K562 (cell line): Measurements from ENCODE around the gene PHETA2. TPM values are rescaled to one million over a fixed set of nuclear protein-coding genes. Genes with fewer than 3 reads are reported as not detected.
"Not testable (repeated sequence)": the region's sequence is repeated elsewhere in the genome, so short reads cannot be mapped to it uniquely, and the experiment has no call there.

ENCODE experiments used
- ATAC-seq: fragments of 200-7000 bp; cut with Tn5 transposase; 3 replicates; pipeline ENCODE4 v1.9.1; 2020; ENCODE audit warnings: moderate library complexity
- BruUV-seq: library from RNA; stranded (reverse); fragments of 400-500 nt; replicated peaks from 2 replicates; lab custom pipeline; 2021; lab: Mats Ljungman, UMichigan
- CTCF ChIA-PET: fragments of 300-600 bp; formaldehyde crosslinking; extraction: SDS; loops from one replicate; lab custom pipeline; 2021; ENCODE audit warnings: low intra/inter-chr PET ratio; lab: Yijun Ruan, JAX
- POLR2A ChIA-PET: fragments of 300-600, 350-650 bp; sonication (Branson Sonifier 250); formaldehyde crosslinking; extraction: SDS; loops from one replicate; lab custom pipeline; 2021; ENCODE audit warnings: antibody characterized with exemption, inconsistent platforms; lab: Yijun Ruan, JAX
- DNase-seq, 4 experiments: peaks; one replicate each; pipeline versions ENCODE4 v3.0.0 to v3.0.0-alpha.2; 2011 to 2018; ENCODE audit warnings: low spot score in 3 of 4, mixed read lengths in 3 of 4; ENCODE audit errors: extremely low read depth in 1 of 4
- FAIRE-seq: peaks from 2 replicates; lab custom pipeline; 2011; peaks lifted over from hg19 to GRCh38; lab: Jason Lieb, UNC
- H2AFZ ChIP-seq: 2 replicates; pipeline ENCODE4 v1.6.0; 2011; ENCODE audit warnings: low read depth, low read length, control low read depth, inconsistent platforms
- H3K27ac ChIP-seq: fragments of 200-600 bp; 3 replicates; pipeline ENCODE4 v1.8.0; 2011; ENCODE audit warnings: low read depth, mild to moderate bottlenecking, control low read depth, inconsistent platforms, low read length, moderate library complexity, mixed read lengths; ENCODE audit errors: extremely low read depth
- H3K27me3 ChIP-seq, 2 experiments: fragments of 300-600 bp in 1 of 2; 2 replicates in 1 of 2; 3 replicates in 1 of 2; pipeline versions ENCODE4 v1.6.0 to v1.8.0; 2011; ENCODE audit warnings: inconsistent platforms in 2 of 2, low read length in 2 of 2, mild to moderate bottlenecking in 1 of 2, mixed read lengths in 1 of 2, moderate library complexity in 1 of 2; ENCODE audit not compliant: control insufficient read depth in 2 of 2, insufficient read depth in 2 of 2
- H3K36me3 ChIP-seq: fragments of 300-600 bp; 3 replicates; pipeline ENCODE4 v1.8.0; 2011; ENCODE audit warnings: mild to moderate bottlenecking, low read length, inconsistent platforms; ENCODE audit not compliant: control insufficient read depth, insufficient read depth
- H3K4me1 ChIP-seq, 2 experiments: fragments of 200-600 bp in 1 of 2; replicated peaks in 1 of 2; 2 replicates in 1 of 2; 3 replicates in 1 of 2; pipeline versions ENCODE4 v1.5.1 to v1.8.0; 2011; ENCODE audit warnings: inconsistent platforms in 2 of 2, low read length in 2 of 2, mild to moderate bottlenecking in 1 of 2, mixed read lengths in 1 of 2, moderate library complexity in 1 of 2; ENCODE audit not compliant: control insufficient read depth in 2 of 2, insufficient read depth in 2 of 2
- H3K4me2 ChIP-seq: 2 replicates; pipeline ENCODE4 v1.6.1; 2011; ENCODE audit warnings: low read length, control low read depth, inconsistent platforms, mixed read lengths; ENCODE audit not compliant: insufficient read depth
- H3K4me3 ChIP-seq: fragments of 200-600 bp; sonication (generic), shearing (Covaris generic); 2 replicates; pipeline ENCODE4 v1.5.1; 2016; ENCODE audit warnings: control low read depth, inconsistent platforms
- H3K79me2 ChIP-seq: fragments of 200-600 bp; 3 replicates; pipeline ENCODE4 v1.8.0; 2011; ENCODE audit warnings: low read length, inconsistent platforms; ENCODE audit not compliant: control insufficient read depth, insufficient read depth
- H3K9ac ChIP-seq, 2 experiments: 2 replicates each; pipeline versions ENCODE4 v1.6.0 to v1.6.1; 2011; ENCODE audit warnings: low read depth in 2 of 2, low read length in 2 of 2, control low read depth in 1 of 2, inconsistent platforms in 1 of 2, mild to moderate bottlenecking in 1 of 2, mixed read lengths in 1 of 2; ENCODE audit not compliant: insufficient read depth in 1 of 2
- H3K9me1 ChIP-seq: one replicate; pipeline ENCODE4 v1.6.0; 2011; ENCODE audit warnings: inconsistent platforms, mild to moderate bottlenecking, low read length, moderate library complexity; ENCODE audit not compliant: control insufficient read depth, insufficient read depth
- H3K9me3 ChIP-seq: replicated peaks from 2 replicates; pipeline ENCODE4 v1.5.1; 2011; ENCODE audit warnings: low read depth, low read length, inconsistent platforms; ENCODE audit not compliant: control insufficient read depth, insufficient read depth
- H4K20me1 ChIP-seq: replicated peaks from 2 replicates; pipeline ENCODE4 v1.6.1; 2011; ENCODE audit warnings: low read length, inconsistent platforms, mixed read lengths; ENCODE audit not compliant: control insufficient read depth, insufficient read depth
- CAMTA2 ChIP-seq: fragments of 250-450 bp; sonication (Bioruptor Pico); conservative IDR thresholded peaks from 2 replicates; pipeline ENCODE4 v1.5.1; 2022
- DNMT1 ChIP-seq: fragments of 450-650 bp; IDR thresholded peaks from 2 replicates; pipeline ENCODE4 v1.6.1; 2016; ENCODE audit warnings: antibody characterized with exemption, mild to moderate bottlenecking
- GTF2B ChIP-seq: IDR thresholded peaks from 2 replicates; pipeline ENCODE4 v1.6.1; 2011; ENCODE audit not compliant: insufficient read length; ENCODE audit errors: extremely low read depth
- HINFP ChIP-seq: fragments of 450-650 bp; conservative IDR thresholded peaks from 2 replicates; pipeline ENCODE4 v1.6.1; 2016; ENCODE audit warnings: missing genetic modification characterization, low read depth, mild to moderate bottlenecking, control low read depth, missing compliant biosample characterization
- HNRNPK ChIP-seq: fragments of 200-400 bp; formaldehyde crosslinking; IDR thresholded peaks from one replicate; pipeline ENCODE4 v1.6.1; 2018; ENCODE audit warnings: mild to moderate bottlenecking, low read depth, low read length; ENCODE audit not compliant: poor library complexity, severe bottlenecking
- OTX1 ChIP-seq: fragments of 450-650 bp; formaldehyde crosslinking; IDR thresholded peaks from 2 replicates; pipeline ENCODE4 v1.4.0; 2022; ENCODE audit warnings: mild to moderate bottlenecking
- PHF21A ChIP-seq: fragments of 450-650 bp; IDR thresholded peaks from 2 replicates; pipeline ENCODE4 v1.6.1; 2017; ENCODE audit warnings: low read depth, borderline replicate concordance
- PML ChIP-seq: IDR thresholded peaks from 2 replicates; pipeline ENCODE4 v1.6.1; 2012; ENCODE audit warnings: low read length, inconsistent platforms
- RUNX1 ChIP-seq: sonication (generic); IDR thresholded peaks from 2 replicates; pipeline ENCODE4 v1.6.1; 2016; ENCODE audit warnings: antibody characterized with exemption, low read depth
- XRCC4 ChIP-seq: IDR thresholded peaks from one replicate; pipeline ENCODE4 v1.6.1; 2011; ENCODE audit not compliant: insufficient read depth, insufficient read length; ENCODE audit errors: extremely low read depth
- ZBTB33 ChIP-seq: sonication (generic); formaldehyde crosslinking; IDR thresholded peaks from 2 replicates; pipeline ENCODE4 v1.8.1; 2023; ENCODE audit warnings: mild to moderate bottlenecking, missing genetic modification reagents
- ZNF445 ChIP-seq: fragments of 250-450 bp; sonication (Bioruptor Pico); IDR thresholded peaks from 2 replicates; pipeline ENCODE4 v1.4.0; 2020; ENCODE audit warnings: low read depth, mild to moderate bottlenecking, moderate library complexity
- ZNF551 ChIP-seq: fragments of 250-450 bp; sonication (Bioruptor Pico); IDR thresholded peaks from 2 replicates; pipeline ENCODE4 v1.5.0; 2021; ENCODE audit warnings: mild to moderate bottlenecking, moderate library complexity
- WGBS: fragments of 100-300 bp; shearing (Covaris generic); methylation state at CpG from one replicate; pipeline ENCODE4 v1.1.6; 2016; ENCODE audit warnings: low coverage, mixed read lengths; ENCODE audit not compliant: insufficient coverage; ENCODE audit errors: missing lambda C conversion rate; 5-methylcytosine and 5-hydroxymethylcytosine counted together
- in situ Hi-C: fragments of 300-500 bp; cut with MboI; formaldehyde crosslinking; loops from 4 replicates; pipeline ENCODE4 v1.15.0; 2018; ENCODE audit warnings: inconsistent platforms, mixed read lengths
- intact Hi-C: fragments of 100-400 bp; cut with micrococcal nuclease; formaldehyde crosslinking; loops from 2 replicates; pipeline ENCODE4 v1.14.2; 2022
- polyA plus RNA-seq, 8 experiments: library from polyadenylated mRNA; depleted of rRNA in 4 of 8; stranded (reverse) in 5 of 8; unstranded in 3 of 8; fragments of >200 nt; fragmentation: Nextera tagmentation in 2 of 8; fragmentation: Illumina TruSeq in 1 of 8; extraction: Ambion mirVana in 2 of 8; extraction: Trizol in 1 of 8; gene quantifications; 2 replicates each; pipeline versions ENCODE4 v1.2.1 to v1.2.3, GENCODE V29; 2011 to 2014; ENCODE audit warnings: inconsistent platforms in 1 of 8, missing spikeins in 1 of 8
- total RNA-seq, 7 experiments: library from RNA; depleted of rRNA in 6 of 7; stranded (reverse); fragments of >200 nt in 6 of 7; fragmentation: Illumina TruSeq in 2 of 7; extraction: Trizol in 2 of 7; gene quantifications; 2 replicates each; pipeline versions ENCODE4 v1.2.1 to v1.2.3, GENCODE V29; 2011 to 2021; ENCODE audit warnings: low replicate concordance in 1 of 7

Gene PHETA2
- total and polyA plus RNA-seq, 9 of the 15 experiments (the other 6 are each of a cell fraction or from before 2014, with no cell fraction given), result 0.07 to 0.22 (median 0.08) TPM; not detected in 5

- WGBS, result no CpG with 5 or more reads among the region's 4 CpGs
- POLR2A ChIA-PET, in situ Hi-C loops, H4K20me1 ChIP-seq, CTCF ChIA-PET, H3K36me3 ChIP-seq, ATAC-seq, H3K4me1 ChIP-seq, H3K9me1 ChIP-seq, H3K79me2 ChIP-seq, H3K9ac ChIP-seq, H3K27ac ChIP-seq, H3K9me3 ChIP-seq, intact Hi-C loops, H3K27me3 ChIP-seq, FAIRE-seq, H3K4me3 ChIP-seq, BruUV-seq, H3K4me2 ChIP-seq, H2AFZ ChIP-seq, DNase-seq: not testable (repeated sequence)
These were observed 49.5 kb downstream of the PHETA2 start for GRCh38 chr22:42123529-42123928.

GRCh38 chr22:42127606-42128005 lies 53.6 kb downstream of the PHETA2 start:
- no peak overlapping the region for H2AFZ ChIP-seq
- H3K4me1 ChIP-seq, result peaks cover 0 to 11% of the 10 kb centered on the region in 2 experiments; a peak in 2 of 5 replicates
- no TSS peak for BruUV-seq
- ATAC-seq (no peak), FAIRE-seq (no peak), DNase-seq (no peak)
- in situ Hi-C loops (no loop called here), intact Hi-C loops (no loop called here)
- ChIA-PET CTCF (no interaction called here), POLR2A (interaction anchor here (0.7 kb wide), 1 partner anchor 34 kb away, joined by 3 read pairs; no protein-coding TSS in a partner anchor)
- no peaks in the 10 kb centered on the region for H4K20me1 ChIP-seq
- WGBS, result 43% methylated on average over 7 of the region's 16 CpGs
- no peaks in the 10 kb centered on the region for H3K9me3 ChIP-seq
- no peaks in the 10 kb centered on the region for H3K27me3 ChIP-seq
- H3K4me3 ChIP-seq, result no peak overlapping the region
- H3K9ac ChIP-seq, result no peak overlapping the region
- no peak overlapping the region for H3K27ac ChIP-seq
- no peaks in the 10 kb centered on the region for H3K36me3 ChIP-seq
- H3K9me1 ChIP-seq, result no peaks in the 10 kb centered on the region
- H3K79me2 ChIP-seq, result no peaks in the 10 kb centered on the region
- H3K4me2 ChIP-seq, result no peak overlapping the region
- TF ChIP-seq OTX1, result no peak
- TF ChIP-seq ZBTB33, result no peak
- TF ChIP-seq GTF2B, result no peak
- TF ChIP-seq ZNF445, result no peak
- no peak for TF ChIP-seq DNMT1
- TF ChIP-seq RUNX1, result no peak
- no peak for TF ChIP-seq PHF21A
- no peak for TF ChIP-seq CAMTA2 (CRISPR knock-in tag)
- TF ChIP-seq HINFP (tag), result no peak
- no peak for TF ChIP-seq ZNF551
- no peak for TF ChIP-seq PML
- no peak for TF ChIP-seq HNRNPK
- no peak for TF ChIP-seq XRCC4
